ENCODE measurements around the gene IGF2R.

IGF2R gene

DNA sequence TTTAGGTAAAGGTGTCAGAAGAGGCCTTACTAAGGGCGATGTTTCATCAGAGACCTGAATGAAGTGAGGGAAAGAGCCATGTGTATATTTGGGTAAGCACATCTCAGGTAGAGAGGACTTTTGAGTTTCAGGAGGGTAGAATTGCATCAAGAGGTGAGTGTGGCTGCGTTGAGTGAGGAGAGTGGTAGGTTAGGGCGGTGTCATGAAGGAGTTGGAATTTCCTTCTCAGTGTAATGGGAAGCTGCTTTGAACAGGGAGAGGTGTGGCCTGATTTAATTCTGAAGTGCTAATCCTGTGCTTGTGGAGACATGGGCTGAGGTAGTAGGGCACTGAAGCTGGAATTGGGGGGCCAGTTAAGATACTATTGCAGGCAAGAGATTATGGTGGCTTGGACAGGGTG, 53.9 kb downstream of the IGF2R start:
- no peak for DNase-seq

DNA sequence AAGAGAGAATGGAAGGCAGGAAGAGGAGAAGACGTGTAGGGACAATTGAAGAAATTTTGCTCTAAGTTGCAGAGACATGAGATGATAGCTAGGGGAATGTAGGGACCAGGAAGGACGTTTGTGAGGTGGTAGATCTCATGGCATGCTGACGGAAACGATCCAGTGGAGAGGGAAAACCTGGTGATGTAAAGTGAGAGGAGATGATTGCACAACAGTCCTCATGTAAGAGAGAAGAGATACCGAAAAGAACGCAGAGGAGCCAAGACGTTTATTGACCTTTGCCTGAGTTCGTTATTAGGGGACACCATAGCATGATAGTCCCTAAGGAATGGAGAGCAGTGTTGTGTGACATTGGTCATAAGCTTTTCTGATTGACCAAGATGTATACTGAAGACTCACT, 55.3 kb downstream of the IGF2R start:
- no peak for DNase-seq

DNA sequence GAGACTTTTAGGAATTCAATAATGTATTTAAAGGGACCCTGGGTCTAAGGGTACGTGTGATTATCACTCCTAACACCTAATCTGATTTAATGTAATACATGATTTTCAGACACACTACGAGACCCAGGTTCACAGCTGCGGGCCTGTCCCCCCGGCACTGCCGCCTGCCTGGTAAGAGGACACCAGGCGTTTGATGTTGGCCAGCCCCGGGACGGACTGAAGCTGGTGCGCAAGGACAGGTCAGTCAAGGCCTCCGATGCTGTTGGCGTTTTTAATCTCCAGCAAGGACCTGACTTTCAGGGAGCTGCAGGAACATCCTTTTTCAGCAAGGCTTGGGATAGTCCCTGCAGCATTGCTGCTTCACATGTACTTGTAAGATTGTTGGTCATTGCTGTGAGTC, 58.2 kb downstream of the IGF2R start:
- no peak for DNase-seq

DNA sequence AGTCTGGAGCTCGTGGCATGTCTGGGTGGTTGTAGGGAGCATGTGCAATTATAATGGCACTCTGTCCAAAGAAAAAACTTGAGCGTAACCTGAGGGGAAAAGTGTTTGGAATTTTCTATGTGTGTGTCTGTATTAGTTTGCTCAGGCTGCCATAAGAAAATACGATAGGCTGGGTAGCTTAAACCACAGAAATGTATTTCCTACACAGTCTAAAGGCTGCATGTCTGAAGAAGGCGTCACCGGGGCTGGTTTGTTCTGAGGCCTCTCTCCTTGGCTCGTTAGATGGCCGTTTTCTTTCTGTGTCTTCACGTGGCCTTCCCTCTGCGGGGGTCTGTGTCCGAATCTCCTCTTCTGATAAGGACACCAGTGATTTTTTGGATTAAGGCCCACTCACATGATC, 59.0 kb downstream of the IGF2R start:
- no peak for DNase-seq

DNA sequence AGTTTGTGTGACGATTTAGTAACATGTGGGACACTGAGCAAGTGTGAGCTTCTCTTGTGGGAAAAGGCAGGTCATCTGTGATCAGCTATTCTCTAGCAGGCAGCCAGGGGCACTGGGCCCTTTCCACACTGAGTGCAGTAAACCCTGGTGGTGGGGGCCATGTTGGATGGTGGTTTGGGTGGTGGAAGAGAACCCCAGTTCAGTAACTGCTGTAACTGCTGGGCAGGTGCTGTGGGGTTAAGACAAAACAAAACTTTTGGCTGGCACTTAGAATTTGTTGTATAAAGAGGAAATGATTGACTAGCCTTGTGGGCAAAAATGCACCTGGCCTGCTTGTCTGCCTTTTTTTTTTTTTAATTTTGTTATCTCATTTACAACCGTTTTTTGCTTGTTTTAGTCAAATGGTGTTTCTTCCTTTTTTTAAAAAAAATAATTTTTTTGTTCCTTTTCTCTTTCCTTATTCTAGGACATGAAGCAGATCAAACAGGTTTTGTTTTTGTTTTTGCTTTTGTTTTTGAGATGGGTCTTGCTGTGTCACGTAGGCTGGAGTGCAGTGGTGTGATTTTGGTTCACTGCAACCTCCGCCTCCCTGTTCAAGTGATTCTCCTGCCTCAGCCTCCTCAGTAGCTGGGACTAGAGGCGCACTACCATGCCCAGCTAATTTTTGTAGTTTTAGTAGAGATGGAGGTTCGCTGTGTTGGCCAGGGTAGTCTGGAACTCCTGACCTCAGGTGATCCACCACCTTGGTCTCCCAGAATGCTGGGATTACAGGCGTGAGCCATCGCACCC, 59.8 kb downstream of the IGF2R start:
- no peak for DNase-seq

DNA sequence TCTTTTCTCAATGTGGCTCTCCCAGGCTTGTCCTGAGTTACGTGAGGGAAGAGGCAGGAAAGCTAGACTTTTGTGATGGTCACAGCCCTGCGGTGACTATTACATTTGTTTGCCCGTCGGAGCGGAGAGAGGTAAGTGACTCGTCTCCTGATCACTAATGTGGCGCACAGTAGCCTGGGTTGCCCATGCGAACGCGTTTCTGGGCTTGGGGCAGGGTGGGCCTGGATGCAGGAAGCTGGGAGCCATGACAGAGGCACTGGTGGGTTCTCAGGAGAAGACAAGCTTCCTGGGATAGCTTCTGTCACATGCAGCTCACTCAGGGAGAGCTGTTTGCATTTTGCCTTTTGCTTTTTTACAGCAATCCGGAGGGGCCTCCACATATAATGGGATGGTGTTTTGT, 60.6 kb downstream of the IGF2R start:
- no peak for DNase-seq

DNA sequence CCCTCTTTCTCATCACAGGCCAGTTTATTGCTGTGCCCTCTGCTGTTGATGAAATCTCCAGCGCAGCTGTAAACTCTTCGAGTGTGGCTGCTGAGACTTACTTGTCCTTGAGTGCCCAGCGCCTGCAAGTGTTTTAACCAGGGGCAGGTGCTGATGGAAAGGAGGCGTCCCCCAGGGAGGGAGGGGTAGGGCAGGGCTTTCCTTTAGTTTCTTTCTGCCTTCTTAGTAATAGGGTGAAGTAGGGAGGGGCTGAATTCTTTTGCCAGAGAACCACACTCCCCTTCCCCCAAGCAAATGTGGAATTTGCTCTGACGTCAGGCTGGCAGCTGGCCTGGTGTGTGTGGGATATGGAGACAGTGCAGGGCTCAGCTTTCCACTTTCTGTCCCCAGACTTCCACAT, 61.2 kb downstream of the IGF2R start:
- peak in 38 of 51 donors; percentile 8 to 70 (median 37) for DNase-seq

DNA sequence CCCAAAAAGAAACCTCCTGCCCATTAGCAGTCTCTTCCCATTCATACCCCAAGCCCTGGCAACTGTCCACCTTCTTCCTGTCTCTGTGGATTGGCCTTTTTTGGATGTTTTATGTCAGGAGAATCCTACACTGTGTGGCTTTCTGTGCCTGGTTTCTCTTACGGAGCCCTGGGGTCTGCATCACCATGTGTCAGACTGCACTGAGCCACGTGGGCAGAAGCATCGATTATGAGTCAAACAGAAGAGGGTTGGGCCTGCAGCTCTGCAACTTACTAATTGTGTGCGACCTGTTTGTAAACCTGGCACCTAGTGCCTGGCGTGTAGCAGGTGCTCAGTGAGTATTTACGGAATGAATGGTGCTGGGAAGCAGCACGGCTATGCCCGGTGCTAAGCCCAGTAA, 62.6 kb downstream of the IGF2R start:
- no peak for DNase-seq

DNA sequence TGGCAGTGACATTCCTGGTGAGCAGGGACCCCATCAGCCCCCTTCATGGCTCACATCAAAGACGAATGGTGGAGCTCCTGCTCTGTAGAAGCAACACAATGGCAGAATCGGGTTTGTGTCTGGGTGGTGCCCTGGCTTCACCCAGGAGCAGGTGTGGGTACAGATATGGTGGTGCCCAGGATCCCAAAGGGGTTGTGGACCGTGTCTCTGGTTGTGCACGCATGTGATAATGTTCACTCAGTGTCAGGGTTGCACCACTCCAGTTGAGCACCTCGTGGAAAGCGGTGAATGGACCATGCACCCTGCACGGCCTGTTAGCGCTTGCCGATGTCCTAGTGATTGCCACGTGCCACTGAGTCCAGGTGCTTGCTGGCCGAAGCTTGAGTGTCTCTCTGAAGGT, 63.0 kb downstream of the IGF2R start:
- DNase-seq, result no peak

DNA sequence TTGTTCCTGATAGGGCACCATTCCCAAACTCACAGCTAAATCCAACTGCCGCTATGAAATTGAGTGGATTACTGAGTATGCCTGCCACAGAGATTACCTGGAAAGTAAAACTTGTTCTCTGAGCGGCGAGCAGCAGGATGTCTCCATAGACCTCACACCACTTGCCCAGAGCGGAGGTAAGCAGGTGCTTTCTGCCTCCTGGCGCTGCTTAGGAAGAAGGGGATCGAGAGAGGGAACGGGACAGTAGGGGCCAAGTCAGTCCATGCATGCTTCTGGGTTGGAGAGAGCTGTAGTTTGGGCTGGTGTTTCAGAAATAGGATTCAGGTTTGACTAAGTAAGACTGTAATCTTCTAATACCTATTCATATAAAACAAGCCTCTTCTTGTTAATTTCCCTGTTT, 63.7 kb downstream of the IGF2R start:
- no peak for DNase-seq

DNA sequence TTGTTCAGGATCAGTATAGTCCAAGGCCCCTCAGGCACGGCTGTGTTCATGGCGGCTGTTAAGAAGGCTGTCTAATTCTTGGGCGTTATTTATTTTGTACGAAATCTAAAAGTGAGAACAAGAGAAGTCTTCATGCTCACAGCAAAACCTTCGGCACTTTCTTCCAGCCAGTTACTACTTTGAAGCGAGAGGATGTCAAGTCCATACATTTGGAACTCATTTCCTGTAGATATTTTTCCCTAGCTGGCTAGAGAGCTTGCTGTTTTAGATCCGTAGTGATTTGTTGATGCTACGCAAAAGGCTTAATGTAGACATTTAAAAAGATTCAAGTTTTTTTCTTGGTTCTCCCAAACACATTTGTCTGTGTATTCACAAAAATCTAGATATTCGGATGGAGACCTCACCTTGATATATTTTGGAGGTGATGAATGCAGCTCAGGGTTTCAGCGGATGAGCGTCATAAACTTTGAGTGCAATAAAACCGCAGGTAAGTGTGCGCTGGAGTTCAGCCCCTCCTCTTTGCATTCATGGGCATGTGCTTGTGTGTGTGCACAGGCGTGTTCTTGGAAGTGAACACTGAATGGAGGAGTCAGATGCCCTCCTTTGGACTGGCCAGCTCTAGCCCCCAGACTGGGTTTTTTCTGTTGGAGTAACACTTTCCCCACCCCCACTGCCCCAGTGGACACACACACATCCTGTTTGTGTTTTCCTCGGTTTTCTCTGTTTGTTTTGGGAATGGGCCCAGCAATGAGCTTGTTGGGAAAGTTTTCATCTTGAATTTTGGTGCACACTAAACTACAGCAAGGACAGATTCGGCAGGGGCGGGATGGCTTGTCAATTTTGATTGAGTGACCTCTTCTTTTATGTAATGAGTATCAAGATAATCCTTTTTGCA, 65.4 kb downstream of the IGF2R start:
- no peak for DNase-seq

DNA sequence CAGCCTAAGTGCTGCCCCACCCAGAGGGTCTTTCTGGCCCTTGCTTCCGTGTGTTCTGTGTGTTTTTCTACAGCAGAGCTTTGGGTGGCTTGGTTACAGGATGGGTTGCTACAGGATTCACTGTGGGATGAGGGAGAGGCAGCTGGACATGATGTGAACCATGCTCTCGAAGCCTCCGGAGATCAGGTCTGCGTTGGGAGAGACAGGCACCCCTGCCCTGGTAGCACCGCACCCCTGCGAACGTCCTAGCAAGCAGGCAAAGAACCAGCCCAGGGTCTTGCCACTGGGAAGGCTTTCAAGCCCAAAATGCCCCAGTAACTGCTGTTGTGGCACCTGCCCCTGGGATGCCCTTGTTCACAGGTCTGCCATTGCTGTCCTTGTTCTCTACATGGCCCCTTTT, 66.4 kb downstream of the IGF2R start:
- DNase-seq, result no peak

DNA sequence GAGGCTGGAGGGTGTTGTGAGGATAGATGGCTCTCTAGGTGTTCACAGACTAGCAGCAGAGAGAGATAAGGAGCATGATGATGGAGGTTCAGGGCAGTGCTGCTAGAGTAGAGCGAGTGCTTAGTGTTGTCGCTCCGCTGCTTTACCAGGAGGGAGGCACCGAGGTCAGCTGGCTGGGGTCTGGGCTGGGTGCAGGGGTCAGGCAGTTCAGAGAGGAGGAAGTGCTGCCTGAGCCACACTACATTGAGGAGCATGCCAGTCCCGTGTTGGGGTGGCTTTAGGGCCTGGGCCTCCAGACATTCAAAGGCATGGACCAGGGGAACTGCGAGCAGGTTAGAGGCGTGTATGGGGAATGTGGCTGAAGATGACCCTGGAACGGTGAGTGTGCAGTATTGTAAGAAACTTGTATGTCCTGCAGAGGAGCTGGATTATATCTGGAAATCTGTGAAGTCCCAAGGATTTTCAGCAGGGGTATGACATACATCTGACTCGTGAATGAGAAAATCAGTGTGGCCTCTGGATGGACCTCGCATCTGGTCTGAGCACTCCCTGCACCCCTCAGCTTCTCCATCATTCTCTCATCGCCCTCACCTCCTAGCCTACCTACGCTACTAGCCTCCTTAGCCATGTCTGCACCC, 66.9 kb downstream of the IGF2R start:
- no peak for DNase-seq

DNA sequence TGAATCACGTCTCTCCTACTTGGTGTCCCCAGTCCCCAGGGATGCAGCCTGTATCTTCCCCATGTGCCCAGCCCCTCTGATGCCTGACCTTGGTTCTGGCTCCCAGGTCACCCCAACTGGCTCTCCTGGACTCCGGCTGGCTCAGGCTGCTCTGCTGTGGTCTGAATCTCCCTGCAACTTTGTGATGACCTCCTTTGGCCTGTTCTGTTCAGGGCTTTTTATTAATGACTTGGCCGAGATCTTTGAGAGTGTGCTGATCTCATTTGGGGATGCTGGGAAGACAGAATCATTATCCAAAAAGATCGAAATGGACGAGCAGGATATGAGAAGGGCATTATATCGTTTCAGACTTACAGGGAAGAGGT, 67.4 kb downstream of the IGF2R start:
- DNase-seq, result no peak

DNA sequence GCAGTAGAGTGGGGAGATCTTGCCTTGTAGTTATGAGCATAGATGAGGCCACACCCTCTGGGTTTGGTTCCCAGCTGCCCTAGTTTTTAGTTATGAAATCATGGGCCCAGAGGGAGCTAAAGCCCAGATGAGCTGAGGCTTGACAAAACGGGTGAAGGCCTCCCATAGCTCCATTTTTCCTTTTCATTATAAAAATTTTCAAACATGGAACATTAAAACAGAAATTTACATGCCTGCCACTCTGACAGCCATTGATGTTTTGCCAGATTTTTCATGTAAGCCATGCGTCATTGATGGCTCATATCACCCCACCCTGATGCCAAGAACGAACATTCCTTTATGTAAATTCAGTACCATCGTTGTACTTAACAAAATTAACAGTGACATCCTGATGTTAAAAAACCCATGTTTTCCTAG, 67.9 kb downstream of the IGF2R start:
- no peak for DNase-seq

DNA sequence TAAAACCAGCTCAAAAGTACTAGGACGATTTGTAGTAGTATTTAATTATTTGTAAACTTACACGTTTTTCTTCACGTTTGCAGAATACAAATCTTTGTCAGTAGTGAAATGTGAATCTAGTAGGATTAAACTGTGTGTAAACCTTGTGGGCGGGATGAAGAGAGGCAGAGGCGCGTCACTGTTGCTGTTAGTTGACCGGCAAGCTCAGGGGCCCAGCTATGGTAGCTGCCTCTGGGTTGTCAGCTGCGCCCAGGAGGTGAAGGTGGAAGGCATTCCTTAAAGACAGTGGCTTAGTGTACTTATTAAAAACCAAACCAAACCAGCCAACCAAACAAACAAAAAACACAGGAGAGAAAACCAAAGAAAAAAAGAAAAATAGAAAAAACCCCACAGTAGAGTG, 69.6 kb downstream of the IGF2R start:
- no peak for DNase-seq

DNA sequence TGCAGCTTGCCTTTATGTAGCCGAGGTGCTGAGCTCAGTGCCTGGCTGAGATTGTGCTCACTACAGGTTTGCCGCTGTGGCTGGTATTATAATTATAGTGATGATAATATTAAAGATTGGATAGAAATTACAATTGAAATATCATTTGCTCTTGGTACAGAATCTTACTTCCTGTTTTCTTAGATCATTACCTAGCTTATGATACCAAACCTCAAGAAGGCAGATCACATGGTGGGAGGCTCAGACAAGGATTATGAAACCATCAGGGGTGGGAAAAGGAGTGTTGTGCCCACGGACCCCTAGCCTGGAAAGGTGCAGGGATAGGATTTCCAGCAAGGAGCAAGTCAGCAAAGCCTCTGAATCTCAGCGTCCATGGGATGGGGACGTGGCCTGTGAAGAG, 70.6 kb downstream of the IGF2R start:
- no peak for DNase-seq

DNA sequence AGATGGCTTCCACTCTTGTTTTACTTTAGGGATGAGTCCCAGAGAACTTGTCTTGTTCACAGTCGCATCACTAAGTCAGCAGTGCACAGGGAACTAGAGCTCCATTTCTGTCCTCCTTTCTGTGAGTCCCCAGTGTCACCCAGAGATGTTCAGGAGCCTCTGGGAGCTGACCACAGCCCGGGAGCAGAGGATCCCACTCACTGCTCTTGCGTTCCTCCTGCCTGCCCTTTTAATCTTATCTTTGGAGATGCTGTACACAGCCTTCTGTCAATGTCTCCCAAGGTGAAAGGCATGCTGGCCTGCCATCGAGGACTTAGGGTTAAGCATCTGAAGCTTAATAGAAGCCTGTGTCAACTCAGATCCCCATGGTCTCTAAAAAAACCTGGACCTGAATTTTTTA, 71.2 kb downstream of the IGF2R start:
- no peak for DNase-seq

DNA sequence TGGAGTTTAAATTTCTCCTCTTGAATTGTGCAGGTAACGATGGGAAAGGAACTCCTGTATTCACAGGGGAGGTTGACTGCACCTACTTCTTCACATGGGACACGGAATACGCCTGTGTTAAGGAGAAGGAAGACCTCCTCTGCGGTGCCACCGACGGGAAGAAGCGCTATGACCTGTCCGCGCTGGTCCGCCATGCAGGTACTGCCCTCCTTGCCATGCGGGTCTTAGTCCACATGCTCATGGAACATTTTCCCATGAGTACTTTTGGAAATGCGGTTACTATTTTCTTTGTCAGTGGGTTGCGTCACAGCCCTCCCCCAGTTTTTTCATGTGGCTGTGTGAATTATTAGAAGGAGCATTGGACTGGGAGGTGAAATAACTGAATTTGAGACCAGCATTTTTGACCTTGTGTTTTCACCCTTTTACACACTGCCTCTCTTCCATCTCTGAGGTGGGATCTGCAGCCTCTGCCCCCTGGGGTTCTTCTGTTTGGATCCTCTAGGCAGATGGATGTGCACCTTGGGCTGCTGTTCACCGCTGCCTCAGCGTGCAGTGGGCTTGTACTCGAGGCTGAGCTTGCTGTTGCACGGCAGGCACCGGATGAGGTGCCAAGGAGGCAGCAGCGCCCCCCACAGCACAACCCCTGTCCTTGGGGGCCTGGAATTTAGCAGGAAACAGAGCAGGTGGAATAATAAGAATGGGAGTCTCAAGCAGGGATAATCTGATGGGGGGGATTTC, 71.8 kb downstream of the IGF2R start:
- DNase-seq, result no peak

DNA sequence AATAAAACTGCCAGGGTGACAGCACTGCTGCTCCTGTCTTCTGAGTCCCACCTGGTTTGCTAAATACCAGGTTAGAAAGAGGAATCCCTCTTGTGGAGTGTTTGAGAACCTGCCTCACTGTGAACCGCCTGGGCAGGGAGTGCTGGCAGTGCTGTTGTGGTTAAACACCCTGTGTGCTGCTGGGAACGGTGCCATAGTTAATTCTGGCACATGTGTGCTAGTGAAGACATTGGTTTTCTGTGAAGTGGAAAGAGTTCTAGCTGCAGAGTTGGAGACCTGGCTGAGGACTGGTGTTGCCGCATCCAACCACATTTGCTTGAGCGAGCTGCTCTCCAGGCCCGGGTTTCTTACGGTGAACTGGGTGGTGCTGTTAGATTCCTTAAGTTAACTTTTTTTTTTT, 72.7 kb downstream of the IGF2R start:
- DNase-seq, result peak in 9 of 51 donors; percentile 2 to 44 (median 7)

DNA sequence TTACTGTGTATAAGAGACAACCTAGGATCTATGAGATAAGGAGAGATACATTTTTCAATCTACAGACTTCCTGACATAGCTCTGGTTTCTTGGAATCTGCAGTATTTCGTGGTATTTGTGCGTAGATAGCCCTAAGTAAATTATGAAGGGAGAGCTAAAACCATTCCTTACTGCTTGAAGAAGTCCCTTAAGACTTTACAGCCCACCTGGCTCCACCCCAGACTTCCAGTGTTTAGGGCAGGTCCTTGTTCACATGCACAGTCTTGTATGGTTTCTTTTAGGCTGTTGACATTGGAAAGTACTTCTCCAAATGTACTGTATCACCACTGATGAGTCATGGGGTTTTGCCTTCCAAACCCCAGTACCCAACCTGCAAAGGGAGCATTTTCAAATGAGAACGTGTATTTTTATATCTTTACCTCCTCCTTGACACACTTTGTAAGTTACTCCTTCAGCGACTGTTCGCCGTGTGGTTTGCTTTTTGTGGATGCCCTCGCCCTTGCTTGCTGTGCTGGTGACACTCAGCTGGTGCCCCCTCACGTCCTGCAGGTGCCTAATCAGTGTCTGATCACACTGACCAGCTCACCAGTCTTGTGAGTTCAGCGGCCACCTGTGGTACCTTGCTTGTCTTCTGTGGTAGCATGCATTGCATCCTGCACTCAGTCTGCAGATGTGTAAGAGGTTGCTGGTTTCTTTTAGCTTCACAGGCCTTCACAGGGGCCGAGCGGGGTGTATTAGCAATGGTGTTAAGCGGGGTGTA, 73.3 kb downstream of the IGF2R start:
- DNase-seq, result no peak

Data from hypothalamus (tissue), 51 donors.